Mesenteric fat pad (tissue), 1 donor: Measurements from ENCODE around the gene TIMP2. TPM values are rescaled to one million over a fixed set of nuclear protein-coding genes. Genes with fewer than 3 reads are reported as not detected.
"Not testable (repeated sequence)": the region's sequence is repeated elsewhere in the genome, so short reads cannot be mapped to it uniquely, and the experiment has no call there.

Experiments used
- DNase-seq: peaks from one replicate; pipeline ENCODE4 v3.0.0-alpha.2; 2020; ENCODE audit warnings: low spot score
- total RNA-seq: library from RNA; stranded (reverse); fragmentation: NEBNext Ultra II Directional; extraction: Animal tissue kit (Norgen Biotek cat#: 25700); gene quantifications from one replicate; pipeline ENCODE4 v1.2.1, GENCODE V29; 2021
- donor health status: DM: yes; HTN: yes; CAD: no.

TIMP2 gene
- total RNA-seq, 1 donor from 2014 or later, result 351 TPM

DNA sequence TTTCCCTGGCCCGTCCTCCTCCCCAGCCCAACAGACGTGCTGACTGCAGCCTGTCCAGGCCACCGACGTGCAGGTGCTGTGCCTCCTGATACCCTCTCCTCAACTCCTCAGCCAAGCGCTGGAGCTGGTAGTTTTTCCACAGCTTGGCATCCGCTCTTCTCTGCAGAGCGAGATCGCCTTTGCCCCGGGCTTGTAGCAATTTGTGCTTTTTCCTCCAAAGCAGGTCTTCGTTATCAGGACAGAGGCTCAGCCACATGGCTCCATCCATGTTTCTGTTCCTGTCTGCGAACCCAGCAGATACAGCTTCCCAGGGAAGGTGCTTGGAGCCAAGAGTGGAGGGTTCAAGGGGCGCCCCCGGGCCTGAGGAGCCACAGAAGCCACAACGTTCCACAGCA lies 33.1 kb downstream of the TIMP2 start:
- no peak for DNase-seq

DNA sequence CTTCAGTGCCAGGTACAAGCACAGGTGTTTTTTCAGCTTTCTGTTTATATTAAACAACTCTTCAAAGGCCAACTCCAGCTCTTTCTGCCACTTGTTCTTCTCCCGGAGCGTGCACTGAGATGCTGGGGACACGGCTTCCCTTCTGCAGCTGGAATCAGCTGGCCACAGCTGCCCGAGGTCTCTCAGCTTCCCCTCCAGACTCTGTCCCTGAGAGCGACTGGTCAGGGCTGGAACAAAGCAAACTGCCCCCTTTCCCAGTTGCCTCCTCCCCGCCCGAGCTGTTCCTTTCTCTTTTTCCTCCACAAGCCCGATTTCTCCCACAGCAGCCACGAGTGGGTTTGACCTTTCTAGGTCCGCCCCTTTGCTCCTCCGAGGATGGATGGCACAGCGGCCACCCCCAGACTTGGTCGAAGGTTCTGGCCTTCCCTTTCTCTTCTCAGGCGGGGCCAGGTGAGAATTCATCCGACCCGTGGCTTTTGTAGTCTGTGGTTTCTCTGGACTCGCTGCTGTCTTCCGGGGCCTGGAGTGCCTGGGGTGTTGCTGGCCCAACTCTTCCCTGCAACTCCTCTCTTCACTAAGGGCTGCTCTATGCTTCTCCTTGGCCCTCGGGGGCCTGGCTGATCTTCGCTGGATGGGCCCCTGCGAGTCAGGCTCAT lies 33.7 kb downstream of the TIMP2 start:
- no peak for DNase-seq

DNA sequence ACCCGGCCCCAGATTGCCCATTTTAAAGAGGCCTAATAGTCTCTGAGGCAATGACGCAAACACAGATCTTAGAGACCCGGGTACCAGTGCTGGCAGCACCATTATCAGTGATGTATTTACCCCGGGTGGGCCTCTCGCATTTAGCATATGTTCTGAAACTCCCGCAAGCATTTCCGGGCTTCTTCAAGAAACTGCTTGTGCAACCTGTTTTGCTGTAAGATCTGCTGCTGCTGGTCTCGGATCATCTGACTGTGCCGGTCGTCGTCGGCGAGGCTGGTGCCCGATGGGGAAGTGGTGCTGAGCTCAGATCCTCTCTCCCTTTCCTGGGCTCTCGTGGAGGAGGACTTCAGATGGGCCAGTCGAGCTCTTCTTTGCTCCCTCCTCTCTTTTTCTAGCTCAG lies 34.7 kb downstream of the TIMP2 start:
- DNase-seq, result no peak

GRCh38 chr17:78890096-78890495 lies 35.1 kb downstream of the TIMP2 start:
- DNase-seq, result not testable (repeated sequence)

DNA sequence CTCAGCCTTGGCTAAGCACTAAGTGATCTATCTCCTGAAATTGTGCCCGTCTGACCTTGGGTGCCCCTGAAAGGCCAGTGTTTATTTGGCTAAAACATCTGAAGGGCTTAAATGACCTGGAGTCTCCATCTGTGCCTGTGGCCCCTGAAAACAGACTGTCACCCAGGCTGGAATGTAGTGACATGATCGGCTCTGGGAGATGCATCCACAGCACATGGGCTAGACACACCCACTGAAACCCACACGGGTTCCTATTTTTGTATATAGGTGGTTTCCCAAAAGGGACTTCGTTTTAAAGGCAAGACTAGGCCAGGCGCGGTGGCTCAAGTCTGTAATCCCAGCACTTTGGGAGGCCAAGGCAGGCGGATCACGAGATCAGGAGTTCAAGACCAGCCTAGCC lies 35.7 kb downstream of the TIMP2 start:
- DNase-seq, result no peak

DNA sequence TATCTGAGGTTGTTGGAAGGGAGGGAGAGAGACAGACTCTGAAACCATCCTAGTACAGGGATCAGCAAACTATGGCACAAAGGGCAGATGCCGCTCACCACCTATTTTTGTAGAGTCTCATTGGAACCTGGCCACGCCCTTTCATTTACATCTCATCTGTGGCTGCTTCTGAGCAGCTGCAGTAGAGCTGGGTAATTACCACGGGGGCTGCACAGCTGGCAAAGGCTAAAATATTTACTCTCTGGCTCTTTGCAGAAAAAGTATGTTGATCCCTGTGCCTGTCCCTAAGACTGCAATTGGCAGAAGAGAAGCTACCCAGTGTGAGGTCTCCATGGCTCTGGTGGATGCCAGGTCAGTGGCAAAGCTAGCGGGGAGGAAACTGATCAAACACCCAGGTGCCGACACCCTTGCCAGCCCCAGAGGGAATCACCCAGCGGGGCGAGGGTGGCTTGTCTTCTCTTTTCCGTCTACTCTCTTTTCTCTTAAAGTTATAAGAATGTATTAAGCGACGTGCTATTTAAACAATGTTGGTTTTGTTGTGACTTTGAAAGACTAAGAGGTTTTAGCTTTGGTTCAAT lies 36.2 kb downstream of the TIMP2 start:
- DNase-seq, result no peak

- no peak for DNase-seq
Observed at GRCh38 chr17:78886954-78887353, 38.2 kb downstream of the TIMP2 start.

DNA sequence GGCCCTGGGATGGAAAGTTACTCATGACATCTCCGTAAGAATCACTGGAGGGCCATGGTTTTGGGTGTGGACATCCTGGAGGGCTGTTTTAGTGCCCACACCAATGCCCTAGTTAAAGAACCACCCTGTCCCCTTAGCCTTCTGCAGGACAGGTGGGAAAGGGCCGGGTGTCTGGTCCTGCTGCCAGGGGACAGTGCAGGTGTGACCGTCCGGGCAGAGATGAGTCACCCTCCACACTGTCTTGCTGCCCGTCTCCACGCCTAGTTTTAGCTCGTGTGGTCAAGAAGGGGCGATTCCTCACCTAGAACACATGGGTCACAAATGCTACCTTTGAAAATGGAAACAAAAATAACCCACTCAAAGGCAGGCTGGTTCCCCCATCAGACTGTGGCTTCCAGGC lies 39.2 kb downstream of the TIMP2 start:
- no peak for DNase-seq

DNA sequence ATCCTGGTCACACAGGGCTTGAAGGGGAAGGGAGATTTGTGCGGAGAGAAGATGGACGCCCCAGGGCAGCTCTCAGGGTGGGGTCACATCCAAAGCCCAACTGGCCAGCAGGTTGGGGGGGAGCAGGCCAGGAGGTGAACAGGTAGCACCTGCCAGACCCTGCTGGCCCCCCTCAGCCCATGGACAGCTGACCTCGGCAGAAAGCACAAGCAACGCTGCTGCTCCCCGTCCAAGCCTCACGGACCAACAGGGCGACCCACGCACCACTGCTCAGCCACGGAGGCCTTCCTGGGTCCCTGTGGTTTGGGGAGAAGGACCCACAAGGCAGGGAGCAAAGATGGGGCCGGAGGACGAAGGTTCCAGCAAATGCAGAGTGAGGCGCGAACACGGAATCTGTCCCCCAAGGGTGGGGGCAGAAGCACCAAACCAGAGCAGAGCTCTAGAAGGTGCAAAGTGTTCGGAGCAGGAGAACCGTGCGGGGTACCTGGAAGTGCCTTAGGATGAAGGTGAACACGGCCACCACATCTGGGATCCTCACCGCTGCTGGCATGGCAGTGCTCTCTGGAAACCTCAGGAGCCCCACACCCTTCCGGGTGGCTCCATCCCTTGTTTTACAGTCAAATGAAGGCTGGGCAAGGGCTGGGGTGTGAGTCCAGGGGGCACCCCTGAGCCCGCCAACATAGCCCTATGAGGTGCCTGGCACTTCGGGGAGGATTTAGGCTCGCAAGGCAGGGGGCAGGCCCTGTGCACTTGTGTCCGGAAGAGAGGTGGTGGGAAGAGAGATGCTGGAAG lies 40.1 kb downstream of the TIMP2 start:
- no peak for DNase-seq

DNA sequence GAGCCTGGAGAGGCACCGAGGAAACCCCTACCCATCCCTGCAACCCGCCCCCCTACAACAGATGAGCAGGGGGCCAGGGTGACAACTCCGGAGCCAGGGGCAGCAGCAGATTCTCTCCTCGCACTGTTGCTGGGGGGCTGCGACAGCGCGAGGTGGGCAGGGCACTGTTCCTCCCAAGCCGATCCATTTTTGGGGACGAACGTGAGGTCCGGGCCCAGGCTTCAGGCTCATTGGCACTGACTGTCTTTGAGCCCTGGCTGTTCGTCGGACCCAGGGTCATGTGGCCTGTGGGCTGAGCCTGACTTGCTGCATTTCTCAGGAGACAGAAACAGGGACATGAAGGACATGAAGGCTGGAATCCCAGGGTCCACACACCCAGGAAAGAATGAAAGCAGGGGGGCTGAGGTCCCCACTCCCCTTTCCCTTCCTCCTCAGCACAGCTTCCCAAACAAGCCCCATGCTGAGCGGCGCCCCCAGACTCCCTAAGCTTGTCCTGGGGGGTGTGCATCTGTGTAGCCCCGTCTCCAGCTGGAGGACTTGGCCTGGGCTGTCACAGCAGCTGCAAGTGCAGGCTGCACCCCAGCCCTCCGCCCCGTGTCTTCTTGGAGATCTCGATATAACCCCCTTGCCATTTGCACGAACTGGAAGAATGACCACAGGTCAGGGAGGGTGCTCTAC lies 40.9 kb downstream of the TIMP2 start:
- no peak for DNase-seq

- DNase-seq, result no peak
Observed at GRCh38 chr17:78883533-78884131, 41.6 kb downstream of the TIMP2 start.

DNA sequence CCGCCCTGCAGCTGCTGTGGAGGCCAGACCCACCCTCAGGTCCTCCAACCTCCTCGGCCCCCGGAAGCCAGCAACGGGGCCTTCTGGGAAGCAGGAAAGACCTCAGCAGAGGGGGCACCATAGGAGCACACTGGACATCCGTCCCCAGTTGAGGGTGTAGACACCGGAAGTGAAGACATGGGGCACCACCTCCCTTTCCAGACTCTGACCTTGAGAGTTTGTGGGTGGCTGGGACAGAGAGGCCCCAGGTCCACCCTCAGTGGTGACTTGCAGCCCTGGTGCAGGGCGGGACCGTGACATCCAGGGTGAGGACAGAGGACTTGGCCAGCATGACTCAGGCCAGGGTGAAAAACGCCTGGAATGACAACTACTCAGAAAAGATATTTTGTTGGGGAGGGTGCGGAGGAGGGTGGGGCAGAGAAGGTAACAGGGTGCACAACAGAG lies 42.1 kb downstream of the TIMP2 start:
- no peak for DNase-seq

DNA sequence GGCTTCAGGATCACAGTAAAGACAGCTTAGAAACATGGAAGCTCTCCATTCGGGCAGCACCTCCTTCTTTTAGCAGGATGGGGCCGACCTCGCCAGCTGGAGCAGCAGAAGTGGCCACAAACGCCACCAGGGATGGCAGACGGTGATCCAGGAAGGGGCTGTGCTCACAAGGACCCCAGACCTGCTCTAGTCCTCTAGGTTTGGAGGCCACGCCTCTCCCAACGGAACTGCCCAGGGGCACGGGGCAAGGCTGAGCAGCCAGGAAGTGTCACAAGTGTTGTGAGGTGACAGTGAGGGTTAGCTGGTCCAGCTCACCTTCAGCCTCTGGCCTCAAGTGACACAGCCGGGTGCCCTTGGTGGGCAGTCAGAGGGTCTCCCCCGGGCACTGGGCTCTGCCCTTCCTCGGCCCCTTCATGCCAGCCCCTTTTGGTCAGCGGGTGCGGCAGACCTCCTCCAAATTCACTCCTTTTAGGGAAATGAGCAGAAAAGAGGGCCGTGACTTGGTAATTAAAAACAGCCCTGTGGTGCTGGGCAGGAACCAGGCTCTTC lies 42.6 kb downstream of the TIMP2 start:
- DNase-seq, result no peak

GRCh38 chr17:78879635-78880186 lies 45.5 kb downstream of the TIMP2 start:
- no peak for DNase-seq

- DNase-seq, result no peak
Observed at GRCh38 chr17:78878871-78879527, 46.2 kb downstream of the TIMP2 start.

- DNase-seq, result no peak
Observed at GRCh38 chr17:78878261-78878660, 46.9 kb downstream of the TIMP2 start.

- not testable (repeated sequence) for DNase-seq
Observed at GRCh38 chr17:78876954-78877517, 48.2 kb downstream of the TIMP2 start.

GRCh38 chr17:78876094-78876597 lies 49.0 kb downstream of the TIMP2 start:
- no peak for DNase-seq

GRCh38 chr17:78875363-78876093 lies 49.7 kb downstream of the TIMP2 start:
- no peak for DNase-seq
